Measurements from ENCODE around the gene ARL5A.

DNA sequence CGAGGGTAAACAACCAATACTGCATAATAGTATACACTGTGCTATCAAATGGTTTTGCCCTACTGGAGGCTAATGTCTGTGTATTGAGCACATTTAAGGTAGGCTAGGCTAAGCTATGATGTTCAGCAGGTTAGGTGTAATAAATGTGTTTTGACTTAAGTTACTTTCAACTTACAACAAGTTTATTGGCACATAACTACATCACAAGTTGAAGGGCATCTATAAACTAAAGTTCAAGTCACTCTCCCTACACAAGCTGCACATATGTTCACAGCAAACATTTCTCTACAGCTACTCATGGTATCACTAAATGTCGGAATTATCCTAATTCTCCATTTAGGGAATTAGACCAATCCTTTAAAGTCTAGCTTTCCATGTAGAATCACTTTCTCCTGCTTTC lies 11.4 kb downstream of the ARL5A start:
- TF ChIP-seq POLR2A (IDR thresholded peaks at IDR 0.05) = no peak
- TF ChIP-seq, protein P1, sequence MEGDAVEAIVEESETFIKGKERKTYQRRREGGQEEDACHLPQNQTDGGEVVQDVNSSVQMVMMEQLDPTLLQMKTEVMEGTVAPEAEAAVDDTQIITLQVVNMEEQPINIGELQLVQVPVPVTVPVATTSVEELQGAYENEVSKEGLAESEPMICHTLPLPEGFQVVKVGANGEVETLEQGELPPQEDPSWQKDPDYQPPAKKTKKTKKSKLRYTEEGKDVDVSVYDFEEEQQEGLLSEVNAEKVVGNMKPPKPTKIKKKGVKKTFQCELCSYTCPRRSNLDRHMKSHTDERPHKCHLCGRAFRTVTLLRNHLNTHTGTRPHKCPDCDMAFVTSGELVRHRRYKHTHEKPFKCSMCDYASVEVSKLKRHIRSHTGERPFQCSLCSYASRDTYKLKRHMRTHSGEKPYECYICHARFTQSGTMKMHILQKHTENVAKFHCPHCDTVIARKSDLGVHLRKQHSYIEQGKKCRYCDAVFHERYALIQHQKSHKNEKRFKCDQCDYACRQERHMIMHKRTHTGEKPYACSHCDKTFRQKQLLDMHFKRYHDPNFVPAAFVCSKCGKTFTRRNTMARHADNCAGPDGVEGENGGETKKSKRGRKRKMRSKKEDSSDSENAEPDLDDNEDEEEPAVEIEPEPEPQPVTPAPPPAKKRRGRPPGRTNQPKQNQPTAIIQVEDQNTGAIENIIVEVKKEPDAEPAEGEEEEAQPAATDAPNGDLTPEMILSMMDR (IDR thresholded peaks at IDR 0.05) = no peak
